Lower lobe of right lung (tissue), 2 donors: ENCODE data around the gene DSG2. TPM values are rescaled to one million over a fixed set of nuclear protein-coding genes. Genes with fewer than 3 reads are reported as not detected.

Source experiments
- ATAC-seq, 2 donors: fragments of 200-7000 bp; cut with Tn5 transposase; one replicate each; pipeline ENCODE4 v1.9.1; 2020 to 2022; ENCODE audit warnings: mild to moderate bottlenecking in 2 of 2, moderate library complexity in 2 of 2
- DNase-seq: peaks from one replicate; pipeline ENCODE4 v3.0.0-alpha.2; 2020
- H3K27ac ChIP-seq: fragments of 200-600 bp; one replicate; pipeline ENCODE4 v1.8.0; 2022
- H3K27me3 ChIP-seq: fragments of 200-600 bp; one replicate; pipeline ENCODE4 v1.8.0; 2022; ENCODE audit warnings: low read depth
- H3K36me3 ChIP-seq: fragments of 200-600 bp; one replicate; pipeline ENCODE4 v1.8.0; 2022; ENCODE audit warnings: mild to moderate bottlenecking
- H3K4me1 ChIP-seq: fragments of 200-600 bp; one replicate; pipeline ENCODE4 v1.8.0; 2022
- H3K4me3 ChIP-seq: fragments of 200-600 bp; one replicate; pipeline ENCODE4 v1.8.0; 2022; ENCODE audit warnings: mild to moderate bottlenecking
- H3K9me3 ChIP-seq: fragments of 200-600 bp; one replicate; pipeline ENCODE4 v1.8.0; 2022
- CTCF ChIP-seq: fragments of 200-600 bp; IDR thresholded peaks from one replicate; pipeline ENCODE4 v1.8.0; 2022; ENCODE audit warnings: antibody characterized with exemption, mild to moderate bottlenecking
- intact Hi-C: fragments of 100-400 bp; cut with DNase I; formaldehyde crosslinking; loops from one replicate; pipeline ENCODE4 v1.11.0; 2022
- total RNA-seq: library from RNA; stranded (reverse); fragmentation: NEBNext Ultra II Directional; extraction: Animal tissue kit (Norgen Biotek cat#: 25700); gene quantifications from one replicate; pipeline ENCODE4 v1.2.1, GENCODE V29; 2021
- donor health status: DM: no; HTN: yes; CAD: no; lungs with severe emphysema.

DSG2 gene
- total RNA-seq, 1 donor from 2014 or later: 27.6 TPM

GRCh38 chr18:31579375-31579774, 81.4 kb downstream of the DSG2 start:
- intact Hi-C loops: no loop called here
- no peaks in the 10 kb centered on the region for H3K4me1 ChIP-seq
- DNase-seq (no peak), ATAC-seq (no peak)
- no peaks in the 10 kb centered on the region for H3K27me3 ChIP-seq
- no peaks in the 10 kb centered on the region for H3K9me3 ChIP-seq
- H3K36me3 ChIP-seq: no peaks in the 10 kb centered on the region
- no peak overlapping the region for H3K27ac ChIP-seq
- H3K4me3 ChIP-seq: no peak overlapping the region
- no peak for TF ChIP-seq CTCF

- Histone ChIP-seq H3K36me3 (no peaks in the 10 kb centered on the region), H3K27me3 (no peaks in the 10 kb centered on the region), H3K4me3 (no peak overlapping the region), H3K4me1 (no peaks in the 10 kb centered on the region), H3K9me3 (no peaks in the 10 kb centered on the region), H3K27ac (no peak overlapping the region)
- no peak for TF ChIP-seq CTCF
- intact Hi-C loops: no loop called here
- no peak for DNase-seq
- no peak for ATAC-seq
Observed at GRCh38 chr18:31581498-31582197, 83.7 kb downstream of the DSG2 start.

GRCh38 chr18:31583185-31583854, 85.3 kb downstream of the DSG2 start:
- no peak for TF ChIP-seq CTCF
- no peaks in the 10 kb centered on the region for H3K36me3 ChIP-seq
- DNase-seq: no peak
- H3K27ac ChIP-seq: no peak overlapping the region
- H3K27me3 ChIP-seq: no peaks in the 10 kb centered on the region
- no peaks in the 10 kb centered on the region for H3K4me1 ChIP-seq
- no peak overlapping the region for H3K4me3 ChIP-seq
- ATAC-seq: no peak
- intact Hi-C loops: no loop called here
- no peaks in the 10 kb centered on the region for H3K9me3 ChIP-seq

- Histone ChIP-seq H3K4me1 (no peaks in the 10 kb centered on the region), H3K9me3 (no peaks in the 10 kb centered on the region), H3K27me3 (no peaks in the 10 kb centered on the region), H3K4me3 (no peak overlapping the region), H3K27ac (no peak overlapping the region), H3K36me3 (no peaks in the 10 kb centered on the region)
- ATAC-seq (no peak), DNase-seq (no peak)
- intact Hi-C loops: no loop called here
- TF ChIP-seq CTCF: no peak
Observed at GRCh38 chr18:31585991-31586390, 88.0 kb downstream of the DSG2 start.

GRCh38 chr18:31586616-31587015, 88.6 kb downstream of the DSG2 start:
- H3K9me3 ChIP-seq: no peaks in the 10 kb centered on the region
- no peak for TF ChIP-seq CTCF
- no peaks in the 10 kb centered on the region for H3K27me3 ChIP-seq
- intact Hi-C loops: no loop called here
- ATAC-seq: no peak
- H3K4me1 ChIP-seq: no peaks in the 10 kb centered on the region
- no peak overlapping the region for H3K27ac ChIP-seq
- no peaks in the 10 kb centered on the region for H3K36me3 ChIP-seq
- no peak for DNase-seq
- H3K4me3 ChIP-seq: no peak overlapping the region
